DOHH2 (cell line): ENCODE data around the gene TM4SF18.

Experiments
- H3F3A ChIP-seq: fragments of 200-600 bp; sonication (generic), shearing (Covaris generic); 2 replicates; pipeline ENCODE4 v1.6.0; 2016; ENCODE audit warnings: antibody characterized with exemption, mild to moderate bottlenecking; ENCODE audit not compliant: control insufficient read depth, insufficient read depth
- H3K27ac ChIP-seq: fragments of 200-600 bp; sonication (generic); 2 replicates; pipeline ENCODE4 v1.5.1; 2014; ENCODE audit warnings: low read depth, mild to moderate bottlenecking, low read length, moderate library complexity
- H3K27me3 ChIP-seq: fragments of 200-600 bp; sonication (generic); 2 replicates; pipeline ENCODE4 v1.6.1; 2014; ENCODE audit warnings: mild to moderate bottlenecking, low read length, mixed read lengths; ENCODE audit not compliant: control insufficient read depth
- H3K36me3 ChIP-seq: fragments of 200-600 bp; sonication (generic); 2 replicates; pipeline ENCODE4 v1.6.1; 2014; ENCODE audit warnings: mild to moderate bottlenecking, low read length, moderate library complexity, mixed read lengths; ENCODE audit not compliant: control insufficient read depth
- H3K4me1 ChIP-seq: fragments of 200-600 bp; sonication (generic); 2 replicates; pipeline ENCODE4 v1.6.1; 2014; ENCODE audit warnings: mild to moderate bottlenecking, low read length, mixed read lengths; ENCODE audit not compliant: control insufficient read depth
- H3K4me2 ChIP-seq: fragments of 200-600 bp; sonication (generic); 2 replicates; pipeline ENCODE4 v1.6.0; 2014; ENCODE audit warnings: mild to moderate bottlenecking, low read length, moderate library complexity
- H3K4me3 ChIP-seq: fragments of 200-600 bp; sonication (generic); 2 replicates; pipeline ENCODE4 v1.5.1; 2014; ENCODE audit warnings: mild to moderate bottlenecking, low read length, mixed read lengths
- H3K79me2 ChIP-seq: fragments of 200-600 bp; sonication (generic); 2 replicates; pipeline ENCODE4 v1.6.1; 2014; ENCODE audit warnings: mild to moderate bottlenecking, low read length, mixed read lengths; ENCODE audit not compliant: control insufficient read depth
- H3K9me2 ChIP-seq: fragments of 200-600 bp; sonication (generic); replicated peaks from 2 replicates; pipeline ENCODE4 v1.6.1; 2014; ENCODE audit warnings: mild to moderate bottlenecking, low read length, mixed read lengths; ENCODE audit not compliant: control insufficient read depth
- H3K9me3 ChIP-seq: fragments of 200-600 bp; sonication (generic); 2 replicates; pipeline ENCODE4 v1.6.1; 2014; ENCODE audit warnings: antibody characterized with exemption, low read length, mixed read lengths; ENCODE audit not compliant: control insufficient read depth, insufficient read depth
- H4K20me1 ChIP-seq: fragments of 200-600 bp; sonication (generic); 2 replicates; pipeline ENCODE4 v1.6.0; 2014; ENCODE audit warnings: low read depth, mild to moderate bottlenecking, antibody characterized with exemption, low read length, moderate library complexity; ENCODE audit not compliant: control insufficient read depth, insufficient read depth
- CTCF ChIP-seq: fragments of 200-600 bp; sonication (generic); IDR thresholded peaks from one replicate; pipeline ENCODE4 v1.5.1; 2014; ENCODE audit warnings: antibody characterized with exemption, mild to moderate bottlenecking, low read depth, low read length; ENCODE audit not compliant: poor library complexity, severe bottlenecking
- EZH2phosphoT487 ChIP-seq: fragments of 200-600 bp; sonication (generic); IDR thresholded peaks from 2 replicates; pipeline ENCODE4 v1.6.1; 2017; ENCODE audit warnings: borderline replicate concordance, mild to moderate bottlenecking, antibody characterized with exemption, low read length, moderate library complexity, mixed read lengths

TM4SF18 gene

DNA sequence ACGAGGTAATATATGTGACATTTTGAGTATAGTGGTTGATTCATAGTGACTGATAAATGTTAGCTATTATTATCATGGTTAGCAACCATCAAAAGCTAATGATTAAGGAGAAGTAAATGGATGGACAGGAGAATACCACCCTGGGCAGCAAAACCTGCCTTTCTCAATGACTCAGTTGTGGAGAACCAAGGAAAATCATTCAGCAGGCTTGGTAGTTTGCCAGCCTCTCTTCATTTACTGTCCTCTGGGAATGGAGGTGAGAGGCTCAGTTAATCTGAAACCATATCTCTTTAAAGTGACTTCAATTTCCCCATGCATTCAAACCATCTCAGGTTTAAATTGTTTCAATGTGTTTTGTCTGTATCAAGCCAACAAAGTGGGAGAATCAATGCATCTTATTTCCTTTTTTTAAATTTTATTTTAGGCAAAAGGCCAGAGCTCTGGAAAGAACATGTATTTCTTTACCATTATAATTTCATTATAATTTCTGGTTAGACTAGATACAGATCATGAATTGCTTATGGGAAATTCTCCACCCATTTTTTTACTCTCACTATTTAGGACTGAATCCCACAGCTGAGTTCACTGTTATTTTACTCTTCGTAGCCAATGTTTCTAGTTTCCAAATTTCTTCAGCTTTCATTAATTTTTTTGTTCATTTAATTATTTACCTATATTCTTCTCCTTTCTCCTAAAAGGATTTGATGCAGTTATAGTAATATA, 2.7 kb downstream of the TM4SF18 start:
- H3K79me2 ChIP-seq: no peaks in the 10 kb centered on the region
- no peak for TF ChIP-seq EZH2phosphoT487
- TF ChIP-seq CTCF: no peak
- H3K27ac ChIP-seq: no peak overlapping the region
- no peaks in the 10 kb centered on the region for H4K20me1 ChIP-seq
- no peaks in the 10 kb centered on the region for H3K4me1 ChIP-seq
- no peaks in the 10 kb centered on the region for H3K9me2 ChIP-seq
- no peaks in the 10 kb centered on the region for H3F3A ChIP-seq
- H3K9me3 ChIP-seq: no peaks in the 10 kb centered on the region
- peaks cover 14% of the 10 kb centered on the region for H3K27me3 ChIP-seq
- no peak overlapping the region for H3K4me3 ChIP-seq
- H3K36me3 ChIP-seq: no peaks in the 10 kb centered on the region
- H3K4me2 ChIP-seq: no peak overlapping the region

DNA sequence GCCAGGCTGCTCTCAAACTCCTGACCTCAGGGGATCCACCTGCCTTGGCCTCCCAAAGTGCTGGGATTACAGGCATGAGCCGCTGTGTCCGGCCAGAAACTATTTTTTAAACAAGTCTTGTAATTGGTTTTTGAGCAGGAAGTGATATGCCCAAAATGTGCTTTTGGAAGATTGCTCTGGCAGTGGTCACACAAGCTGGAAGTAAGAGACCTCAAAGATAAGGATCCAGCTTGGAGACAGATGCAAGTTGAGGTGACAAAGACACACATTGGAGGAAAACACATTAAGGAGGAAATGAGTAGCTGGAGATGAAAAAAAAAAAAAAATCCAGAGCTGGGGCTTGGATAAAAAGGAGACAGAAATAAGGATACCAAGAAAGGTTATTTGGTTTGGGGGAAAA, 6.3 kb downstream of the TM4SF18 start:
- Histone ChIP-seq H3K79me2 (no peaks in the 10 kb centered on the region), H3K4me3 (no peak overlapping the region), H3K9me3 (no peaks in the 10 kb centered on the region), H3K27ac (no peak overlapping the region), H4K20me1 (no peaks in the 10 kb centered on the region), H3K4me1 (no peaks in the 10 kb centered on the region), H3F3A (no peaks in the 10 kb centered on the region), H3K9me2 (no peaks in the 10 kb centered on the region), H3K36me3 (no peaks in the 10 kb centered on the region), H3K4me2 (no peak overlapping the region), H3K27me3 (peaks cover 13% of the 10 kb centered on the region; the same call in 1 of the 2 replicates)
- TF ChIP-seq EZH2phosphoT487 (no peak), CTCF (no peak)

- peaks cover 10% of the 10 kb centered on the region; the same call in 1 of the 2 replicates for H3K27me3 ChIP-seq
- no peaks in the 10 kb centered on the region for H3K79me2 ChIP-seq
- no peak overlapping the region for H3K4me2 ChIP-seq
- TF ChIP-seq EZH2phosphoT487 (no peak), CTCF (no peak)
- H3K27ac ChIP-seq: no peak overlapping the region
- no peaks in the 10 kb centered on the region for H3K9me3 ChIP-seq
- no peaks in the 10 kb centered on the region for H3K9me2 ChIP-seq
- no peaks in the 10 kb centered on the region for H4K20me1 ChIP-seq
- no peak overlapping the region for H3K4me3 ChIP-seq
- no peaks in the 10 kb centered on the region for H3K4me1 ChIP-seq
- H3K36me3 ChIP-seq: no peaks in the 10 kb centered on the region
- no peaks in the 10 kb centered on the region for H3F3A ChIP-seq
These were observed 7.9 kb downstream of the TM4SF18 start for GRCh38 chr3:149325581-149325980.
